ENCODE results near the gene BMP10.

DNA sequence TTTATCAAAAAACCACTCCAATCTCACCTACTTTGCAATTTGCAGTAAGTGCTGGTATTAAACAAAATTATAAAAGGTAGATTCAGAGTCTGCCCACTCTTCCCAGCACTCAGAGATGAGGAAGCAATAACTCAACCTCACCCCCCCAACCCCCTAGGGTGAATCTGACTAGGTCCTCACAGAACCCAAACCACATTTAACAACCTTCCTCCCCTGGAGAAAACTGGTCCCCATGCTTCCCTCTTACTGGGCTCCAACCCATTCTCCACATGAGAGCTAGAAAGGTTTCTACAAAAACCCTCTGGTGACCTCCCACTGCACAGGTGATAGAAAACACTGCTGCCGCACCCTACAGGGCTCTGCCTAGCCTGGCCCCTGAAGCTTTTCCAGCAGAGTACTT is 40.5 kb upstream of the BMP10 start:
- TF ChIP-seq, protein P1, sequence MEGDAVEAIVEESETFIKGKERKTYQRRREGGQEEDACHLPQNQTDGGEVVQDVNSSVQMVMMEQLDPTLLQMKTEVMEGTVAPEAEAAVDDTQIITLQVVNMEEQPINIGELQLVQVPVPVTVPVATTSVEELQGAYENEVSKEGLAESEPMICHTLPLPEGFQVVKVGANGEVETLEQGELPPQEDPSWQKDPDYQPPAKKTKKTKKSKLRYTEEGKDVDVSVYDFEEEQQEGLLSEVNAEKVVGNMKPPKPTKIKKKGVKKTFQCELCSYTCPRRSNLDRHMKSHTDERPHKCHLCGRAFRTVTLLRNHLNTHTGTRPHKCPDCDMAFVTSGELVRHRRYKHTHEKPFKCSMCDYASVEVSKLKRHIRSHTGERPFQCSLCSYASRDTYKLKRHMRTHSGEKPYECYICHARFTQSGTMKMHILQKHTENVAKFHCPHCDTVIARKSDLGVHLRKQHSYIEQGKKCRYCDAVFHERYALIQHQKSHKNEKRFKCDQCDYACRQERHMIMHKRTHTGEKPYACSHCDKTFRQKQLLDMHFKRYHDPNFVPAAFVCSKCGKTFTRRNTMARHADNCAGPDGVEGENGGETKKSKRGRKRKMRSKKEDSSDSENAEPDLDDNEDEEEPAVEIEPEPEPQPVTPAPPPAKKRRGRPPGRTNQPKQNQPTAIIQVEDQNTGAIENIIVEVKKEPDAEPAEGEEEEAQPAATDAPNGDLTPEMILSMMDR (IDR thresholded peaks at IDR 0.05): no peak
- TF ChIP-seq POLR2A (IDR thresholded peaks at IDR 0.05): no peak

All from adrenal gland (tissue), 5 donors.